Endothelial cell (in vitro differentiated cells): ENCODE data around the gene PLEKHH3. TPM values are rescaled to one million over a fixed set of nuclear protein-coding genes. Genes with fewer than 3 reads are reported as not detected.
A peak's percentile ranks its signal among the peaks of the same experiment; 100 is the strongest.

Source experiments
- DNase-seq: peaks from one replicate; pipeline ENCODE4 v3.0.0; 2021; ENCODE audit warnings: low spot score
- H3K27ac Mint-ChIP-seq: one replicate; pipeline ENCODE4 v1.8.0; 2021; ENCODE audit warnings: mixed read lengths, inconsistent platforms; ENCODE audit not compliant: unreplicated experiment
- H3K27me3 Mint-ChIP-seq: one replicate; pipeline ENCODE4 v1.8.0; 2021; ENCODE audit warnings: mild to moderate bottlenecking, moderate library complexity, mixed read lengths, inconsistent platforms; ENCODE audit not compliant: unreplicated experiment
- H3K36me3 Mint-ChIP-seq: one replicate; pipeline ENCODE4 v1.8.0; 2021; ENCODE audit warnings: mild to moderate bottlenecking, low read depth, mixed read lengths, inconsistent platforms; ENCODE audit not compliant: unreplicated experiment
- H3K4me1 Mint-ChIP-seq: one replicate; pipeline ENCODE4 v1.8.0; 2021; ENCODE audit warnings: mild to moderate bottlenecking, mixed read lengths, inconsistent platforms; ENCODE audit not compliant: unreplicated experiment
- H3K4me3 Mint-ChIP-seq: one replicate; pipeline ENCODE4 v1.8.0; 2021; ENCODE audit warnings: mild to moderate bottlenecking, mixed read lengths, inconsistent platforms; ENCODE audit not compliant: unreplicated experiment
- H3K9me3 Mint-ChIP-seq: one replicate; pipeline ENCODE4 v1.8.0; 2021; ENCODE audit warnings: mixed read lengths, inconsistent platforms; ENCODE audit not compliant: unreplicated experiment
- CTCF ChIP-seq: fragments of 200-600 bp; sonication (generic); IDR thresholded peaks from one replicate; pipeline ENCODE4 v1.5.0; 2021; ENCODE audit warnings: antibody characterized with exemption; ENCODE audit not compliant: unreplicated experiment
- total RNA-seq: library from RNA; stranded (reverse); fragmentation: NEBNext Ultra II Directional; extraction: Animal tissue kit (Norgen Biotek cat#: 25700); gene quantifications from one replicate; pipeline ENCODE4 v1.2.1, GENCODE V29; 2021; ENCODE audit not compliant: unreplicated experiment

PLEKHH3 gene
- total RNA-seq, 1 donor from 2014 or later = 25.2 TPM

DNA sequence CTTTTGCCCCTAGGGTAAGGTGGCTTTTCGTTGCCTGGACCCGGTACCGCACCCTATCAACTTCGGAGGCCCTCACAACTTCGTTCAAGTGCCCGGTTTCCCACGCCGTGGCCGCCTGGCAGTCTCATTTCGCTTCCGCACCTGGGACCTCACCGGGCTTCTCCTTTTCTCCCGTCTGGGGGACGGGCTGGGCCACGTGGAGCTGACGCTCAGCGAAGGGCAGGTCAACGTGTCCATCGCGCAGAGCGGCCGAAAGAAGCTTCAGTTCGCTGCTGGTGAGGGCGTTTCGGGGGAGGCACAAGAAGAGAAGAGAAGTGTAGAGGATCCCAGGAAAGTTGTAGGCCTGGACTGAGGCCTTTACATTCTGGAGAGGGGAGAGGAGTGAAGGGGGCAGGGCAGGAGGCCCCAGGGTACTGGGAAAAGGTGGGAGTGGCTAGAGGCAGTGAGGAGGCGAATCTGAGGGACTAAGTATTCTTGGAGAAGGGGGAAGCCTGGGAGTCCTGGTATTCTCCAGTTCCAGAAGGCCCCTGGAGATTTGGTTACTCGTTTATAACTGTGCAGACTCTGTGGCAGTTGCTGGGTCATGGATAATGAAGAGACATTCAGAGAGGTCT is 11.0 kb upstream of the PLEKHH3 start:
- Mint-ChIP-seq H3K36me3 (peaks cover 14% of the 10 kb centered on the region), H3K4me3 (no peak overlapping the region), H3K27ac (peak overlapping the region; percentile 36), H3K9me3 (no peaks in the 10 kb centered on the region), H3K4me1 (peaks cover 26% of the 10 kb centered on the region), H3K27me3 (peaks cover 23% of the 10 kb centered on the region)
- no peak for DNase-seq
- TF ChIP-seq CTCF = no peak

- H3K4me1 Mint-ChIP-seq = peaks cover 21% of the 10 kb centered on the region
- H3K27me3 Mint-ChIP-seq = peaks cover 24% of the 10 kb centered on the region
- H3K9me3 Mint-ChIP-seq = no peaks in the 10 kb centered on the region
- DNase-seq = no peak
- no peak overlapping the region for H3K4me3 Mint-ChIP-seq
- TF ChIP-seq CTCF = no peak
- peaks cover 14% of the 10 kb centered on the region for H3K36me3 Mint-ChIP-seq
- H3K27ac Mint-ChIP-seq = no peak overlapping the region
Observed at GRCh38 chr17:42686520-42687128, 9.8 kb upstream of the PLEKHH3 start.

DNA sequence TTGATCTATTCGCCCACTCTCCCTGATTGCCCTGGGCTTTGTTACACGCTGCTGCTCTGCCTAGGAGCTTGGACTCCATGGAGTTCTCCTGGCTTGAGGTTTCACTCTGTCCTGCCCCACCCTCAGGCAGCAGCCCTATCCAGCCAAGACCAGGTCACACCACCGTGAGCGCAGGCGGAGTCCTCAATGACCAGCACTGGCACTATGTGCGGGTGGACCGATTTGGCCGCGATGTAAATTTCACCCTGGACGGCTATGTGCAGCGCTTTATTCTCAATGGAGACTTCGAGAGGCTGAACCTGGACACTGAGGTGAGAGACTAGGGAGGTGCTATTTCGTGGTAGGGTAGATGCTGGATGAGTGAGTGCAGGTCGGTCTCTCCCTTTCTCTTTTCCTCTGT is 9.0 kb upstream of the PLEKHH3 start:
- Mint-ChIP-seq H3K4me1 (peaks cover 19% of the 10 kb centered on the region), H3K4me3 (peak overlapping the region; percentile 13), H3K9me3 (no peaks in the 10 kb centered on the region), H3K36me3 (peaks cover 14% of the 10 kb centered on the region), H3K27me3 (peaks cover 26% of the 10 kb centered on the region), H3K27ac (no peak overlapping the region)
- DNase-seq = no peak
- TF ChIP-seq CTCF = no peak

DNA sequence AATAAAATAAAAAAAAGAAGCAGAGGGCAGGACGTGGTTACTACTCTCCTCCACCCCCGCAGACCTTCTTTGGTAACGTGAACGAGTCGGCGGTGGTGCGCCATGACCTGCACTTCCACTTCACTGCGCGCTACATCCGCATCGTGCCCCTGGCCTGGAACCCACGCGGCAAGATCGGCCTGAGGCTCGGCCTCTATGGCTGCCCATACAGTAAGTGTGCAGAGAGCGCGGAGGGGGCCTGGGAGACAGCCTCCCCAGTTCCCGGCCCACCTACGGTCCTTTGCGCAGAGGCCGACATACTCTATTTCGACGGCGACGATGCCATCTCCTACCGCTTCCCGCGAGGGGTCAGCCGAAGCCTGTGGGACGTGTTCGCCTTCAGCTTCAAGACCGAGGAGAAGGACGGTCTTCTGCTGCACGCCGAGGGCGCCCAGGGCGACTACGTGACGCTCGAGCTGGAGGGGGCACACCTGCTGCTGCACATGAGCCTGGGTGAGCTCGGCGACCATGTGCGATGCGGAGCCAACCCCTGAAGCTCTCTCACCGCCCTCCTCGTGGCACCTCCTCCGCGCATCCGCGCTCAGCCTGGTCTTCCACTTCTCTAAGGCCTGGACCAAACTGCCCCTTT is 8.2 kb upstream of the PLEKHH3 start:
- H3K9me3 Mint-ChIP-seq = no peaks in the 10 kb centered on the region
- H3K4me3 Mint-ChIP-seq = peak overlapping the region; percentile 13
- H3K36me3 Mint-ChIP-seq = peaks cover 14% of the 10 kb centered on the region
- H3K4me1 Mint-ChIP-seq = peaks cover 18% of the 10 kb centered on the region
- peaks cover 27% of the 10 kb centered on the region for H3K27me3 Mint-ChIP-seq
- no peak for DNase-seq
- H3K27ac Mint-ChIP-seq = no peak overlapping the region
- TF ChIP-seq CTCF = no peak
